WERI-Rb-1 (cell line): ENCODE measurements around the gene TXNRD2.

Experiments used
- DNase-seq: peaks from one replicate; pipeline ENCODE4 v3.0.0-alpha.2; 2020
- H3K27ac ChIP-seq: fragments of 250-450 bp; sonication (Bioruptor Pico); 2 replicates; pipeline ENCODE4 v1.5.1; 2020; ENCODE audit warnings: mild to moderate bottlenecking, moderate library complexity
- H3K27me3 ChIP-seq: fragments of 250-450 bp; sonication (Bioruptor Pico); 2 replicates; pipeline ENCODE4 v1.5.1; 2021; ENCODE audit warnings: mild to moderate bottlenecking, low read depth, moderate library complexity; ENCODE audit not compliant: insufficient read depth, severe bottlenecking
- H3K36me3 ChIP-seq: fragments of 250-450 bp; sonication (Bioruptor Pico); 2 replicates; pipeline ENCODE4 v1.5.1; 2020; ENCODE audit warnings: mild to moderate bottlenecking, moderate library complexity
- H3K4me3 ChIP-seq: 2 replicates; pipeline ENCODE4 v1.5.1; 2011; ENCODE audit warnings: low read depth, mild to moderate bottlenecking, control low read depth, low read length
- H3K9me3 ChIP-seq: fragments of 250-450 bp; sonication (Bioruptor Pico); 2 replicates; pipeline ENCODE4 v1.5.1; 2021; ENCODE audit warnings: mild to moderate bottlenecking, moderate library complexity; ENCODE audit not compliant: severe bottlenecking
- TF ChIP-seq, protein P1 (sequence below): IDR thresholded peaks from 2 replicates; pipeline ENCODE4 v1.5.1; 2011; ENCODE audit warnings: low read depth, mild to moderate bottlenecking, control low read depth, inconsistent platforms, low read length

TXNRD2 gene

GRCh38 chr22:19852177-19852781 is 89.3 kb downstream of the TXNRD2 start:
- H3K4me3 ChIP-seq: no peak overlapping the region
- no peak for DNase-seq
- TF ChIP-seq, protein P1, sequence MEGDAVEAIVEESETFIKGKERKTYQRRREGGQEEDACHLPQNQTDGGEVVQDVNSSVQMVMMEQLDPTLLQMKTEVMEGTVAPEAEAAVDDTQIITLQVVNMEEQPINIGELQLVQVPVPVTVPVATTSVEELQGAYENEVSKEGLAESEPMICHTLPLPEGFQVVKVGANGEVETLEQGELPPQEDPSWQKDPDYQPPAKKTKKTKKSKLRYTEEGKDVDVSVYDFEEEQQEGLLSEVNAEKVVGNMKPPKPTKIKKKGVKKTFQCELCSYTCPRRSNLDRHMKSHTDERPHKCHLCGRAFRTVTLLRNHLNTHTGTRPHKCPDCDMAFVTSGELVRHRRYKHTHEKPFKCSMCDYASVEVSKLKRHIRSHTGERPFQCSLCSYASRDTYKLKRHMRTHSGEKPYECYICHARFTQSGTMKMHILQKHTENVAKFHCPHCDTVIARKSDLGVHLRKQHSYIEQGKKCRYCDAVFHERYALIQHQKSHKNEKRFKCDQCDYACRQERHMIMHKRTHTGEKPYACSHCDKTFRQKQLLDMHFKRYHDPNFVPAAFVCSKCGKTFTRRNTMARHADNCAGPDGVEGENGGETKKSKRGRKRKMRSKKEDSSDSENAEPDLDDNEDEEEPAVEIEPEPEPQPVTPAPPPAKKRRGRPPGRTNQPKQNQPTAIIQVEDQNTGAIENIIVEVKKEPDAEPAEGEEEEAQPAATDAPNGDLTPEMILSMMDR: no peak
- no peak overlapping the region for H3K27ac ChIP-seq
- H3K36me3 ChIP-seq: peaks cover 40% of the 10 kb centered on the region
- no peaks in the 10 kb centered on the region for H3K9me3 ChIP-seq
- no peaks in the 10 kb centered on the region for H3K27me3 ChIP-seq

DNA sequence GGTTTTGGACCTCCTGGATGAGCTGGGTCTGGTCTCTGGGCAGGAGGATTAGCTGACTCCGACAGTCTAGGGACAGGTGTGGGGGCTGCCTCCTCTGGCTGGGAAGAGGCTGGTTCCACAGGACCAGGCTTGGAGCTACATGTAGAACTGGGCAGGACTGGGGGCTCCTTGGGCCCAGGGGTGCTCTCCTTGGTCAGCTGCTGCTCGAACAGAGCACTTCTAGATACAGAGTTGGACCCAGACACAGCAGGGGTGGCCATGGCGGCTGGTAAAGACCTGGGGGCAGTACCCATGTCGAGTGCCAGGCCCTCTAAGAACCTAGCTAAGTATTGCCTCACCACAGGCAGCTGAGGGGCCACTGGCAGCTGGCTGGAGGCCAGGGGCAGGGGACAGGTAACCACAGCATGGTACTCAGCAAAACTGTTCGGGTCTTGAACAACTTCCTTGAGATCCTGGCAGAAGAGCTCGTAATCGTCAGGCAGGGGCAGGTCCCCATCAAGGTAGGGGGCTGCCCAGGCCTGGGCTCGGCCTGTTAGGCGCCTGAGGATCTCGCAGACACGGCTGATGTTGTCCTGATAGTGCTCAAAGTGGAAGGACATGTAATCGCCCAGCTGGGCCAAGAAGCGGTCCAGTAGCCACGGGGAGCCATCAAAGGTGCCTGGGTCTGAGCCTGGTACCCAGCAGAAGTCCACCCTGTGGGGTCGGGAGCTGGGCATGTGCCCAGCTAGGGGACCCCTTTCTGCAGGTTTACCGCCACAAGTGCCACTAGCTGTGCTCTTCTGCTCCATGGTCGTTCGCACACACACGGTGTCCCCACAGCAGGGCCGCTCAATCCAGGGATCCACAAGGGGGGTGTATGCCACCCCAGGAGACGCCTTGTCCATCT is 90.1 kb downstream of the TXNRD2 start:
- Histone ChIP-seq H3K27me3 (no peaks in the 10 kb centered on the region), H3K36me3 (peaks cover 40% of the 10 kb centered on the region), H3K9me3 (no peaks in the 10 kb centered on the region), H3K4me3 (no peak overlapping the region), H3K27ac (no peak overlapping the region)
- TF ChIP-seq, protein P1: no peak
- no peak for DNase-seq

GRCh38 chr22:19850763-19851109 is 90.9 kb downstream of the TXNRD2 start:
- Histone ChIP-seq H3K27me3 (no peaks in the 10 kb centered on the region), H3K4me3 (no peak overlapping the region), H3K36me3 (peaks cover 40% of the 10 kb centered on the region), H3K27ac (no peak overlapping the region), H3K9me3 (no peaks in the 10 kb centered on the region)
- TF ChIP-seq, protein P1: no peak
- DNase-seq: no peak

DNA sequence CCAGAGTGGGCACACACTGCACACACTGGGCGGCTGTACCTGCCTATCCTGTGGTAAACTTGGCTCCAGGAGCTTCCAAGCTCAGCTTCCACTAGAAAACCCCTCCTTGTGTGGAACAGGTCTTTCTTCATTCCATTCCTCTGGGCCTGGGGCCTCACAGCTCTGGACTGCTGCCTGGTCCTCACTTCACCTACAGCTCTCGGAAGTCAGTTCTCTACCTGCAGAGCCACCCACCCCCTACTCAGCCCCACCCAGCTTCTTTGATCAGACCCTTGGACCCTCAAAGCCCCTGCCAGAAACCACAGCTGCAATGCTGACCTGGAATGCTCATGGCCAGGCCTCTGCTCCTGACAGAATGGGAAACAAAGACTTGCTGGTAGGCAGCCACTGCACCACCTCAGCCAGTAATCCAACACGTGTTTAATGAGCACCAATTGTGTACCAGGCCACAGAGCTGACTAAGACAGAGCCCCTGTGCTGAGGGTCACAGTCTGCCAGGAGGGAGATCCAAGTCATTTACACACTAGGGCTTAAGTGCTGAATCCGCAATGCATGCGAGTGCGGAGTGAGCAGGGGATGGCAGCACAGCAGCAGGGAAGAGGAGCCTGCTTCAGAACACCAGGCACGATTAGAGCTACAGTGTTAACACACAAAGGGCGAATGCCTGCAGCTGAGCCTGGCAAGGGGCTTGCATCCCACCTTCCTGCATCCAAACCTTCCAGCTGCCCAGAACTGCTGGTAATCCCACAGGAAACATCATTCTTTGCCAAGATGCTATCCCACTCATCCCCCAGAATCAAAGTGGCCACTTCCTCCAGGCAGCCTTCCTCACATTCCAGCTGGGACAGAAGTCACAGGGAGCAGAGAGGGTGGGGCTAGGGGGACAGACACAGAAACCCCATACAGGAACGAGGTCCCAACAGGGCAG is 91.5 kb downstream of the TXNRD2 start:
- TF ChIP-seq, protein P1: no peak
- Histone ChIP-seq H3K4me3 (no peak overlapping the region), H3K9me3 (no peaks in the 10 kb centered on the region), H3K36me3 (peaks cover 40% of the 10 kb centered on the region), H3K27me3 (no peaks in the 10 kb centered on the region), H3K27ac (no peak overlapping the region)
- DNase-seq: no peak

DNA sequence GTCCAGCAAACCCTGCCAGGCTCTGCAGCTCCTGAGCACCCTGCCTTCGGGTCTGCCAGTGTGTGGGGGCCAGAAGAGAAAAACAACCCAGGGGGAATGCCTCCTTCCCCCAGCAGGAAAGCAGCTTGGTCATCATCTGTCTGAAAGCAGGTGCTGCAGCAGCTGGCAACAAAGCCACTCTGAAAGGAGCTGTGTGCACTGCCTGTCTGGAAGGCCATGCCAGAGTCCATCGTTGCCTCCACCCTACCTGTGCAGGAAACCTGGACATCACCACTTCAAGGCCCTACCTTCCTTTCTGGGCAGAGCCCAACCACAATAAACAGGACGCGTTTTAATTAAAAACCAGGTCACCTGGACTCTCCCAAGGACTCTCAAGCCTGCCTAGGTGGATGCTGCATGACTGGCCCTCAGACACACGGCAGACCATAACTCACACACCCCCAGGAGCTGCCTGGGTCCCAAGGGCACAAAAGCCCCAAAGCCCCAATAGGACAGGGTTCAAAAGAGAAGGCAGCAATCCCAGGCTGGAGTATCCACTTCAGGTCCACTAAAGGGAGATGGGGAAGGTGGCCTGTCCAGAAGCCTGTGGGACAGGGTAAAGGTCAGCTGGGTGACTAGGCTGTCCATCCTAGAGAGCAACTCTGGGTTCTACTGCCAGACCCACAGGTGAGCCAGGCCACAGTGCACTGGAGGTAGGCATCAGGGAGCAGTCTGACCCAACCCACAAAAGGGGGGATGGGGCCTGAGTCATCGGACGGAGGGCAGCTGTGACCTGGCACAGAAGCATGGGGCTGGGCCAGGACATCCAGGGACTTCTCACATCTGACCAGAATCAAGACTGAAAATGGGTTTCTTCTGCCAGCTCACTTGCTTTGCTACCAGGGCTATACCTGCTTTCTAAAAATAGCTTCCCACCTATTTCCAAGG is 93.1 kb downstream of the TXNRD2 start:
- Histone ChIP-seq H3K36me3 (peaks cover 40% of the 10 kb centered on the region), H3K27ac (no peak overlapping the region), H3K9me3 (no peaks in the 10 kb centered on the region), H3K4me3 (no peak overlapping the region), H3K27me3 (no peaks in the 10 kb centered on the region)
- TF ChIP-seq, protein P1: no peak
- no peak for DNase-seq
